Measurements from ENCODE around the gene TOPAZ1. TPM values are rescaled to one million over a fixed set of nuclear protein-coding genes. Genes with fewer than 3 reads are reported as not detected.

Gene TOPAZ1
- total and polyA plus RNA-seq, 2 of the 13 experiments (the other 11 are each of a cell fraction or from before 2014, with no cell fraction given) = not detected

DNA sequence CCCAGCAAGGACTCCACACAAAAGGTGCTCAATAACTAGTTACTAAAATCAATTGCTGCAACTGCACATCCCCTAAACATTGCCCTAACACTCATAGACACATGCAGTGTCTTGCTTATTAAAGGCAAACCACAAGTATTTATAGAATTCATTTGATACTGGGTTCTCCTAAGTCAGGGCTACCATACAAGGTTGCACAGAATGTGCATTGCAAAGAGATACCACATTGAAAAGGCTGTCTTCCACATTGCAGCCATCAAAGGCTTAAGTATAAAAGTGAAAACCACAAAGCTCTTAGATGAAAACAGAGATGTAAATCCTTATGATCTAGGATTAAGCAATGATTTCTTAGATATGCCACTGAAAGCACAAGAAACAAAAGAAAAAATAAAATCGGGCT is 33.6 kb upstream of the TOPAZ1 start:
- TF ChIP-seq RXRB (CRISPR knock-in tag; IDR thresholded peaks at IDR 0.05; ENCODE audit: borderline replicate concordance) (no peak), MBNL3 (CRISPR knock-in tag; conservative IDR thresholded peaks at IDR 0.05) (no peak), BORCS8-MEF2B (CRISPR knock-in tag; IDR thresholded peaks at IDR 0.05) (no peak), PAF1 (CRISPR knock-in tag; IDR thresholded peaks at IDR 0.05) (no peak), RBM22 (optimal IDR thresholded peaks at IDR 0.05; ENCODE audit: low read length) (no peak), RBAK (CRISPR knock-in tag; IDR thresholded peaks at IDR 0.05) (no peak), HNRNPH1 (optimal IDR thresholded peaks at IDR 0.05; ENCODE audit: low read depth, low read length) (no peak), ZNF343 (CRISPR knock-in tag; IDR thresholded peaks at IDR 0.05) (no peak), KDM5A (IDR thresholded peaks at IDR 0.05; ENCODE audit: borderline replicate concordance, low read length) (no peak)
- Histone ChIP-seq H3K27me3 (ENCODE audit: control insufficient read depth in 1 of 2, insufficient read depth in 2 of 2, low read length in 2 of 2) (peaks cover 0 to 5% of the 10 kb centered on the region in 2 experiments; a peak in 2 of 5 replicates), H3K9me3 (ENCODE audit: low read length) (no peaks in the 10 kb centered on the region), H3K27ac (ENCODE audit: extremely low read length, insufficient read depth, low read length) (no peak overlapping the region), H3K9ac (ENCODE audit: insufficient read depth, low read depth, low read length) (no peak overlapping the region), H3K4me3 (replicated peaks in 1 of 3; ENCODE audit: insufficient read depth in 1 of 3, low read depth in 2 of 3, low read length in 3 of 3) (no peak overlapping the region), H4K20me1 (ENCODE audit: insufficient read depth, low read length) (no peaks in the 10 kb centered on the region), H3K4me2 (ENCODE audit: low read depth, low read length) (no peak overlapping the region), H3K36me3 (replicated peaks in 1 of 2; ENCODE audit: control insufficient read depth in 1 of 2, insufficient read depth in 2 of 2, low read length in 2 of 2) (no peaks in the 10 kb centered on the region), H3K79me2 (ENCODE audit: insufficient read depth, low read length) (no peaks in the 10 kb centered on the region), H2AFZ (ENCODE audit: low read length) (no peak overlapping the region), H3K4me1 (ENCODE audit: insufficient read depth, low read length) (no peaks in the 10 kb centered on the region)
- ChIA-PET CTCF (ENCODE audit: low intra/inter-chr PET ratio, low total read pairs) (no interaction called here), POLR2A (no interaction called here)
- ATAC-seq (no peak), DNase-seq (ENCODE audit: low spot score) (no peak), FAIRE-seq (no peak)
- no TSS peak for BruUV-seq (replicated peaks)
- WGBS (ENCODE audit: low lambda C conversion rate) = 2% methylated on average over 1 of the region's 1 CpG
- intact Hi-C loops (cut with micrococcal nuclease; ENCODE audit: unreplicated experiment) (loop anchor here (10.0 kb wide), 1 partner anchor 683 kb away; no protein-coding TSS in a partner anchor), in situ Hi-C loops (cut with HindIII; ENCODE audit: extremely low pct_ligation_motif_present, low pct_unique_long_range_greater_than_20kb) (loop anchor here (10.0 kb wide), 1 partner anchor 663 kb away; no protein-coding TSS in a partner anchor)

DNA sequence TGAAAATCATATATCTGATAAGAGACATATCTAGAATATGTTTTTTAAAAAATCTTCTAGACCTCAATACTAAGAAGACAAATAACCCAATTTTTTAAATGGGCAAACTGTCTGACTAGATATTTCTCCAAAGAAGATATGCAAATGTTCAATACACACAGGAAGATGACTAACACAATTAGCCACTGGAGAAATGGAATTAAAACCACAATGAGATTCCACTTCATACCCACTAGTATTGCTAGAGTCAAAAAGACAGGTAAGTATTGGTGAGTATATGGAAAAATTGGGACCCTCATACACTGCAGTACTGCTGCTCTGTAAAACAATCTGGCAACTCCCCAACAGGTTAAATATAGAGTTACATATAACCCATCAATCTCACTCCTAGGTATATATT is 33.1 kb upstream of the TOPAZ1 start:
- Histone ChIP-seq H3K4me2 (ENCODE audit: low read depth, low read length) (no peak overlapping the region), H3K27ac (ENCODE audit: extremely low read length, insufficient read depth, low read length) (no peak overlapping the region), H3K4me1 (ENCODE audit: insufficient read depth, low read length) (no peaks in the 10 kb centered on the region), H3K9me3 (ENCODE audit: low read length) (no peaks in the 10 kb centered on the region), H3K27me3 (ENCODE audit: control insufficient read depth in 1 of 2, insufficient read depth in 2 of 2, low read length in 2 of 2) (peaks cover 0 to 5% of the 10 kb centered on the region in 2 experiments; a peak in 2 of 5 replicates), H3K9ac (ENCODE audit: insufficient read depth, low read depth, low read length) (no peak overlapping the region), H3K4me3 (replicated peaks in 1 of 3; ENCODE audit: insufficient read depth in 1 of 3, low read depth in 2 of 3, low read length in 3 of 3) (no peak overlapping the region), H4K20me1 (ENCODE audit: insufficient read depth, low read length) (no peaks in the 10 kb centered on the region), H3K79me2 (ENCODE audit: insufficient read depth, low read length) (no peaks in the 10 kb centered on the region), H2AFZ (ENCODE audit: low read length) (no peak overlapping the region), H3K36me3 (replicated peaks in 1 of 2; ENCODE audit: control insufficient read depth in 1 of 2, insufficient read depth in 2 of 2, low read length in 2 of 2) (no peaks in the 10 kb centered on the region)
- intact Hi-C loops (cut with micrococcal nuclease; ENCODE audit: unreplicated experiment) (loop anchor here (10.0 kb wide), 1 partner anchor 684 kb away; no protein-coding TSS in a partner anchor), in situ Hi-C loops (cut with HindIII; ENCODE audit: extremely low pct_ligation_motif_present, low pct_unique_long_range_greater_than_20kb) (loop anchor here (10.0 kb wide), 1 partner anchor 664 kb away; no protein-coding TSS in a partner anchor)
- FAIRE-seq (no peak), ATAC-seq (no peak), DNase-seq (ENCODE audit: low spot score) (no peak)
- ChIA-PET POLR2A (no interaction called here), CTCF (ENCODE audit: low intra/inter-chr PET ratio, low total read pairs) (no interaction called here)
- no TSS peak for BruUV-seq (replicated peaks)
- TF ChIP-seq, protein P1, sequence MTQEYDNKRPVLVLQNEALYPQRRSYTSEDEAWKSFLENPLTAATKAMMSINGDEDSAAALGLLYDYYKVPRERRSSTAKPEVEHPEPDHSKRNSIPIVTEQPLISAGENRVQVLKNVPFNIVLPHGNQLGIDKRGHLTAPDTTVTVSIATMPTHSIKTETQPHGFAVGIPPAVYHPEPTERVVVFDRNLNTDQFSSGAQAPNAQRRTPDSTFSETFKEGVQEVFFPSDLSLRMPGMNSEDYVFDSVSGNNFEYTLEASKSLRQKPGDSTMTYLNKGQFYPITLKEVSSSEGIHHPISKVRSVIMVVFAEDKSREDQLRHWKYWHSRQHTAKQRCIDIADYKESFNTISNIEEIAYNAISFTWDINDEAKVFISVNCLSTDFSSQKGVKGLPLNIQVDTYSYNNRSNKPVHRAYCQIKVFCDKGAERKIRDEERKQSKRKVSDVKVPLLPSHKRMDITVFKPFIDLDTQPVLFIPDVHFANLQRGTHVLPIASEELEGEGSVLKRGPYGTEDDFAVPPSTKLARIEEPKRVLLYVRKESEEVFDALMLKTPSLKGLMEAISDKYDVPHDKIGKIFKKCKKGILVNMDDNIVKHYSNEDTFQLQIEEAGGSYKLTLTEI (CRISPR knock-in tag; conservative IDR thresholded peaks at IDR 0.05) = no peak
- TF ChIP-seq, protein P2, sequence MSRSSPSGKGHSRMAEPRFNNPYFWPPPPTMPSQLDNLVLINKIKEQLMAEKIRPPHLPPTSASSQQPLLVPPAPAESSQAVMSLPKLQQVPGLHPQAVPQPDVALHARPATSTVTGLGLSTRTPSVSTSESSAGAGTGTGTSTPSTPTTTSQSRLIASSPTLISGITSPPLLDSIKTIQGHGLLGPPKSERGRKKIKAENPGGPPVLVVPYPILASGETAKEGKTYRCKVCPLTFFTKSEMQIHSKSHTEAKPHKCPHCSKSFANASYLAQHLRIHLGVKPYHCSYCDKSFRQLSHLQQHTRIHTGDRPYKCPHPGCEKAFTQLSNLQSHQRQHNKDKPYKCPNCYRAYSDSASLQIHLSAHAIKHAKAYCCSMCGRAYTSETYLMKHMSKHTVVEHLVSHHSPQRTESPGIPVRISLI (CRISPR knock-in tag; IDR thresholded peaks at IDR 0.05; ENCODE audit: borderline replicate concordance) = no peak
- TF ChIP-seq ZSCAN9 (CRISPR knock-in tag; IDR thresholded peaks at IDR 0.05; ENCODE audit: borderline replicate concordance) = no peak
- TF ChIP-seq ZNF432 (CRISPR knock-in tag; IDR thresholded peaks at IDR 0.05; ENCODE audit: borderline replicate concordance) = no peak
- TF ChIP-seq NCOR1 (IDR thresholded peaks at IDR 0.05; ENCODE audit: borderline replicate concordance, low read length) = no peak
- TF ChIP-seq GZF1 (CRISPR knock-in tag; IDR thresholded peaks at IDR 0.05) = no peak
- no peak for TF ChIP-seq ZNF253 (CRISPR knock-in tag; IDR thresholded peaks at IDR 0.05; ENCODE audit: borderline replicate concordance)
- TF ChIP-seq ZC3H4 (CRISPR knock-in tag; IDR thresholded peaks at IDR 0.05; ENCODE audit: borderline replicate concordance) = no peak

All from HepG2 (cell line).